Mesothelial cell of epicardium (in vitro differentiated cells): ENCODE results near the gene ACOXL. TPM values are rescaled to one million over a fixed set of nuclear protein-coding genes. Genes with fewer than 3 reads are reported as not detected.

ENCODE experiments used
- DNase-seq, 2 experiments: peaks; one replicate each; pipeline ENCODE4 v3.0.0; 2021; ENCODE audit warnings: low spot score in 2 of 2; ENCODE audit not compliant: unreplicated experiment in 2 of 2
- H3K27ac Mint-ChIP-seq: 2 replicates; pipeline ENCODE4 v1.8.0; 2021; ENCODE audit warnings: mixed read lengths
- H3K27me3 Mint-ChIP-seq: 2 replicates; pipeline ENCODE4 v1.8.0; 2021; ENCODE audit warnings: low read depth, mixed read lengths
- H3K36me3 Mint-ChIP-seq: 2 replicates; pipeline ENCODE4 v1.8.0; 2021; ENCODE audit warnings: mixed read lengths
- H3K4me1 Mint-ChIP-seq: 2 replicates; pipeline ENCODE4 v1.8.0; 2021; ENCODE audit warnings: mixed read lengths
- H3K4me3 Mint-ChIP-seq: 2 replicates; pipeline ENCODE4 v1.8.0; 2021; ENCODE audit warnings: mild to moderate bottlenecking, moderate library complexity, mixed read lengths
- H3K9me3 Mint-ChIP-seq: 2 replicates; pipeline ENCODE4 v1.8.0; 2021; ENCODE audit warnings: mixed read lengths
- total RNA-seq: library from RNA; stranded (reverse); gene quantifications from 3 replicates; pipeline ENCODE4 v1.2.1, GENCODE V29; 2021
- TF ChIP-seq, protein P1 (sequence below): fragments of 200-600 bp; sonication (generic); IDR thresholded peaks from one replicate; pipeline ENCODE4 v1.5.0; 2021; ENCODE audit warnings: antibody characterized with exemption; ENCODE audit not compliant: unreplicated experiment

Gene ACOXL
- total RNA-seq, 1 donor from 2014 or later = 0.20 TPM

DNA sequence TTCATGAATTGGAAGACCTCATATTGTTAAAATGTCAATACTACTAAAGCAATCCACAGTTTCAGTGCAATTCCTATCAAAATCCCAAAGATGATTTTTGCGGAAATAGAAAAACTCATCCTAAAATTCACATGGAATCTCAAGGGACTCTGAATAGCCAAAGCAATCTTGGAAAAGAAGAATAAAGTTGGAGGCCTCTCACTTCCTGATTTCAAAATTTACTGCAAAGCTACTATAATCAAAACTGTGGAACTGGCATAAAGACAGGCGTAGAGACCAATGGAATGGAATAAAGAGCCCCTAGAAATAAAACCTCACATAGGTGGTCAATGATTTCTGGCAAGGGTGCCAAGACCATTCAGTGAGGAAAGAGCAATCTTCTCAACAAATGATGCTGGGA is 42.3 kb downstream of the ACOXL start:
- TF ChIP-seq, protein P1, sequence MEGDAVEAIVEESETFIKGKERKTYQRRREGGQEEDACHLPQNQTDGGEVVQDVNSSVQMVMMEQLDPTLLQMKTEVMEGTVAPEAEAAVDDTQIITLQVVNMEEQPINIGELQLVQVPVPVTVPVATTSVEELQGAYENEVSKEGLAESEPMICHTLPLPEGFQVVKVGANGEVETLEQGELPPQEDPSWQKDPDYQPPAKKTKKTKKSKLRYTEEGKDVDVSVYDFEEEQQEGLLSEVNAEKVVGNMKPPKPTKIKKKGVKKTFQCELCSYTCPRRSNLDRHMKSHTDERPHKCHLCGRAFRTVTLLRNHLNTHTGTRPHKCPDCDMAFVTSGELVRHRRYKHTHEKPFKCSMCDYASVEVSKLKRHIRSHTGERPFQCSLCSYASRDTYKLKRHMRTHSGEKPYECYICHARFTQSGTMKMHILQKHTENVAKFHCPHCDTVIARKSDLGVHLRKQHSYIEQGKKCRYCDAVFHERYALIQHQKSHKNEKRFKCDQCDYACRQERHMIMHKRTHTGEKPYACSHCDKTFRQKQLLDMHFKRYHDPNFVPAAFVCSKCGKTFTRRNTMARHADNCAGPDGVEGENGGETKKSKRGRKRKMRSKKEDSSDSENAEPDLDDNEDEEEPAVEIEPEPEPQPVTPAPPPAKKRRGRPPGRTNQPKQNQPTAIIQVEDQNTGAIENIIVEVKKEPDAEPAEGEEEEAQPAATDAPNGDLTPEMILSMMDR = no peak
- no peak for DNase-seq
- Mint-ChIP-seq H3K27me3 (peaks cover 89% of the 10 kb centered on the region), H3K4me3 (no peak overlapping the region), H3K9me3 (peaks cover 3% of the 10 kb centered on the region), H3K4me1 (peaks cover 8% of the 10 kb centered on the region), H3K36me3 (no peaks in the 10 kb centered on the region), H3K27ac (no peak overlapping the region)

DNA sequence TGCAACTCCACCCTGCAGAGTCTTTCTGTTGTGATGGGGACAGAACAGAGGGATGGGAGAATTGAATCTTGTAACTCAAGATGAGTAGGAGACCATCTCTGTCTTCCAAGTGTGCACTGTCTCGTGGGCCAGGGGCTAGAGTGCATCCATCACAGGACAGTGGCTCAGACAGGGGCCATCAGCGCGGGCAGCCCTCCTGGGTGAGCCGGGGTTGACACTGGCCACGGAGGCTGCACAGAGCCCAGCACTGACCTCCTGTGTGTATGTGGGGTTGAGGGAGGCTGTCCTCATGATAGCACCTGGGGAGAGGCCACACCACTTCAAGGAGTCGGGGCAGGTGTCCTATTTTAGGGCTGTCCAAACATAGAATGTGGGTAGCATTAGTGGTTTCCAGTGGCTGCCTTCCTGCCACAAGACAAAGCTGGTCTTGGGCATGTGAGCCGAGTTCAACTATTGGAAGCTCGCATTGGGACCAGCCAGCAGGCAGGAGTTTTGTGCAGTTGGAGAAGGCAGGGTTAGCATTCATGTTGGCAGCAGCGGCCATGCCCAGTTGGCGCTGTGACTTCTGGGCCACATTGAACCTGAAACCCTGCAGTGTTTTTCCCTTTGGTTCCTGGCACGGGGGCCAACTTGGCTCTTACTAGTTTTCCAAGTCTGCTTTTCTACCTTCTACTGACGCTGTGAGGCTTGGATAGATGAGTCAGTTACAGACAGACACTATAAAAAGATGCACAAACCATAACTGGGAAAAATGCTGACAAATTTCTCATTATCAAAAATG is 45.3 kb downstream of the ACOXL start:
- Mint-ChIP-seq H3K27ac (no peak overlapping the region), H3K9me3 (peaks cover 3% of the 10 kb centered on the region), H3K27me3 (peaks cover 86% of the 10 kb centered on the region)

DNA sequence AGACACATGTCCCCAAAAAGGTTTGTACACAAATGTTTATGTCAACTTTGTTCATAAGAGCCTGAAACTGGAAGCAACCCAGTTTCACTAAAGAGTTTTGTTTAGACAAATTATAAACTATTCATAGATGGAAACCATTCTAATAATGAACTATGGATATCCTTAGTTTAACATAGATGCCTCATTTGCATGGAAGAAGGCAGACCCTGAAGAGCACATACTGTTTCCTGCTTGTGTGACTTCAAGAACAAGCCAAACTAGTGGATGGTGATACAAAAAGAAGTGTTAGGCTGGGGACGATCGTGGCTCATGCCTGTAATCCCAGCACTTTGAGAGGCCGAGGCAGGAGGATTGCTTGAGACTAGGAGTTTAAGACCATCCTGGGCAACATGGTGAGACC is 48.1 kb downstream of the ACOXL start:
- no peak overlapping the region for H3K4me3 Mint-ChIP-seq
- DNase-seq = no peak
- H3K27me3 Mint-ChIP-seq = peaks cover 84% of the 10 kb centered on the region
- no peaks in the 10 kb centered on the region for H3K36me3 Mint-ChIP-seq
- TF ChIP-seq, protein P1 = no peak
- peaks cover 2% of the 10 kb centered on the region for H3K9me3 Mint-ChIP-seq
- H3K27ac Mint-ChIP-seq = no peak overlapping the region
- no peaks in the 10 kb centered on the region for H3K4me1 Mint-ChIP-seq

More for the DNA sequence above, 45.3 kb downstream of the ACOXL start:
- Mint-ChIP-seq H3K36me3 (no peaks in the 10 kb centered on the region), H3K4me3 (no peak overlapping the region), H3K4me1 (no peaks in the 10 kb centered on the region)
- DNase-seq = no peak
- TF ChIP-seq, protein P1 = no peak

DNA sequence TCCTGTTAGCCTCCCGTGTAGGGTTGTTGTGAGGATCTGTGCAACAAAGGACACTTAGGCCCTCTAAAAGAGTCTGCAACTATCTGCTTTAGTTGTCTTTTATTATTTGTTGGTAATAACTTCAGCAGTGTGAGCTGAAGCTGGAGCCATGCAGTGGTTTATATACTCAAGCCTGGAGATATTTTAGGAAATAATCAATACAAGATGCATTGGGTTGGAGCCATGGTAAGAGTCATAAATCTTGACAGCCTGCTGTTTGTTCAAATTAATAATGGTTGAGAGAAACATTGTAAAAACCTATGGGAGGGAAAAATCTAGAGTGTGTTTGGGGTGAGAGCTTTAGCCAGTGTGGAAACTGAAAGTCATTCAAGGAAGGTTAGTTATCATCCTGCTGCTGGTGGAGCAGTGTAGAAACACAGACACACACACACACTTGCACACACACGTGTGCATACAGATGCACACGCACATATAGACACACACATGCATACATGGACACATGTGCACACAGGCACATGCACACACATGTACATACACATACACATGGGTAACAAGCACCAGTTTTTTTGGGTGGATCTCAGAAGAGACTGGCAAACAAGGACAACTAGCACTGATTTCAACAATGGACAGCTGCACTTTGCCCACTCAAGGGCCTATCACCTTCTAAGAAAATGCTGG is 51.0 kb downstream of the ACOXL start:
- H3K4me1 Mint-ChIP-seq = no peaks in the 10 kb centered on the region
- no peak for DNase-seq
- no peak overlapping the region for H3K27ac Mint-ChIP-seq
- no peak overlapping the region for H3K4me3 Mint-ChIP-seq
- no peaks in the 10 kb centered on the region for H3K36me3 Mint-ChIP-seq
- peaks cover 10% of the 10 kb centered on the region for H3K9me3 Mint-ChIP-seq
- peaks cover 79% of the 10 kb centered on the region for H3K27me3 Mint-ChIP-seq
- TF ChIP-seq, protein P1 = no peak

DNA sequence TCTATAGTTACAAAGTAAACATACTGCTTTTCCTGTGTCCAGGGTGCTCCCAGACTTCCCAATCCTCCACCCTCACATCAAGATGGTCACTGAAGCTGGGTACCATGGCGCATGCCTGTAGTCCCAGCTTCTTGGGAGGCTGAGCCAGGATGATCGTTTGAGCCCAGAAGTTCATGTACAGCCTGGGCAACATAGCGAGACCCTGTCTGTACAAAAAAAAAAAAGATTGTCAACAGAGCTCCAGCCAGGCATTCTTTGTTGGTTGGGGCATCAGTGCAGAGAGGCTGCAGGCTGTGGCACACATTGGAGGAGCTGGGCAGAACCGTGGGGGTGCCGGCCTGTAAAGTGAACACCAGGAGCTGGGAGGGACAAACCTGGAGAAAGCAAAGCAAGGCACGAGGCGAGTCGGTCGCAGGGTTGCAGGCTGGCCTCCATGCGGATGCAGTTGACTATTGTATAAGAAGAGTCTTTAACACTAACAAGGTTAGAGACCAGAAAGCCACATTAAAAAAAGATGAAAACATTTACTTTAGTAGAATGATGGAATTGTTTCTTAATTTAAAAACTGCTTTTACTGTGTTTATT is 51.8 kb downstream of the ACOXL start:
- H3K9me3 Mint-ChIP-seq = peaks cover 10% of the 10 kb centered on the region
- H3K4me3 Mint-ChIP-seq = no peak overlapping the region
- no peaks in the 10 kb centered on the region for H3K4me1 Mint-ChIP-seq
- no peaks in the 10 kb centered on the region for H3K36me3 Mint-ChIP-seq
- no peak for DNase-seq
- TF ChIP-seq, protein P1 = no peak
- H3K27ac Mint-ChIP-seq = no peak overlapping the region
- peaks cover 78% of the 10 kb centered on the region for H3K27me3 Mint-ChIP-seq
